WTC11 (cell line): ENCODE results near the gene FREY1. TPM values are rescaled to one million over a fixed set of nuclear protein-coding genes. Genes with fewer than 3 reads are reported as not detected.

Experiments
- ATAC-seq: fragments of 200-7000 bp; cut with Tn5 transposase; 2 replicates; pipeline ENCODE4 v1.10.0; 2021; ENCODE audit warnings: mild to moderate bottlenecking, moderate library complexity
- CTCF ChIA-PET: fragments of 300-600 bp; sonication (Branson Sonifier 250); formaldehyde crosslinking; loops from one replicate; lab custom pipeline; 2021; ENCODE audit warnings: antibody characterized with exemption; lab: Charles Lee
- POLR2A ChIA-PET: fragments of 350-600 bp; sonication (Branson Sonifier 250); formaldehyde crosslinking; loops from one replicate; lab custom pipeline; 2021; ENCODE audit warnings: antibody characterized with exemption; lab: Charles Lee
- DNase-seq: peaks from one replicate; pipeline ENCODE4 v3.0.0; 2021; ENCODE audit warnings: low spot score
- H3K27ac Mint-ChIP-seq: 2 replicates; pipeline ENCODE4 v1.8.0; 2021; ENCODE audit warnings: mixed read lengths
- H3K27me3 Mint-ChIP-seq: 2 replicates; pipeline ENCODE4 v1.8.0; 2021; ENCODE audit warnings: low read depth, mild to moderate bottlenecking, moderate library complexity, mixed read lengths
- H3K36me3 Mint-ChIP-seq: 2 replicates; pipeline ENCODE4 v1.8.0; 2021; ENCODE audit warnings: mixed read lengths
- H3K4me1 Mint-ChIP-seq: 2 replicates; pipeline ENCODE4 v1.8.0; 2022; ENCODE audit warnings: mixed read lengths
- H3K4me3 Mint-ChIP-seq: 2 replicates; pipeline ENCODE4 v1.8.0; 2021; ENCODE audit warnings: mild to moderate bottlenecking, moderate library complexity, mixed read lengths
- H3K9me3 Mint-ChIP-seq: 2 replicates; pipeline ENCODE4 v1.8.0; 2021; ENCODE audit warnings: mixed read lengths
- CBFB ChIP-seq: sonication (generic); formaldehyde crosslinking; IDR thresholded peaks from 2 replicates; pipeline ENCODE4 v1.8.1; 2022; ENCODE audit warnings: mild to moderate bottlenecking, low read depth, missing genetic modification reagents
- E2F1 ChIP-seq: sonication (generic); formaldehyde crosslinking; IDR thresholded peaks from 2 replicates; pipeline ENCODE4 v1.8.0; 2022; ENCODE audit warnings: mild to moderate bottlenecking, missing genetic modification reagents
- ERG ChIP-seq: fragments of 250-450 bp; sonication (Bioruptor Pico); IDR thresholded peaks from 2 replicates; pipeline ENCODE4 v1.8.0; 2021; ENCODE audit warnings: mild to moderate bottlenecking
- ETV6 ChIP-seq: sonication (generic); formaldehyde crosslinking; IDR thresholded peaks from 2 replicates; pipeline ENCODE4 v1.8.1; 2022; ENCODE audit warnings: mild to moderate bottlenecking, missing genetic modification reagents
- FOXJ3 ChIP-seq: sonication (generic); formaldehyde crosslinking; IDR thresholded peaks from 2 replicates; pipeline ENCODE4 v1.9.0; 2021; ENCODE audit warnings: missing genetic modification reagents, mild to moderate bottlenecking, borderline replicate concordance
- JUN ChIP-seq: sonication (generic); formaldehyde crosslinking; IDR thresholded peaks from 2 replicates; pipeline ENCODE4 v1.8.0; 2023; ENCODE audit warnings: mild to moderate bottlenecking, missing genetic modification reagents
- MXD4 ChIP-seq: fragments of 250-450 bp; sonication (Bioruptor Pico); IDR thresholded peaks from 2 replicates; pipeline ENCODE4 v1.8.0; 2021; ENCODE audit warnings: mild to moderate bottlenecking, moderate library complexity, borderline replicate concordance
- NR2C2 ChIP-seq: sonication (generic); formaldehyde crosslinking; IDR thresholded peaks from 2 replicates; pipeline ENCODE4 v1.8.0; 2022; ENCODE audit warnings: mild to moderate bottlenecking, missing genetic modification reagents
- NR3C1 ChIP-seq: sonication (generic); formaldehyde crosslinking; conservative IDR thresholded peaks from 2 replicates; pipeline ENCODE4 v1.8.1; 2023; ENCODE audit warnings: low read depth, mild to moderate bottlenecking, missing genetic modification reagents
- PREB ChIP-seq: sonication (generic); formaldehyde crosslinking; IDR thresholded peaks from 2 replicates; pipeline ENCODE4 v1.8.1; 2022; ENCODE audit warnings: mild to moderate bottlenecking, missing genetic modification reagents, moderate library complexity, borderline replicate concordance
- USF2 ChIP-seq: sonication (generic); formaldehyde crosslinking; IDR thresholded peaks from 2 replicates; pipeline ENCODE4 v1.8.1; 2023; ENCODE audit warnings: mild to moderate bottlenecking, missing genetic modification reagents, moderate library complexity
- ZNF232 ChIP-seq: sonication (generic); formaldehyde crosslinking; IDR thresholded peaks from 2 replicates; pipeline ENCODE4 v1.8.0; 2022; ENCODE audit warnings: mild to moderate bottlenecking, missing genetic modification reagents
- ZNF396 ChIP-seq: fragments of 250-450 bp; sonication (Bioruptor Pico); IDR thresholded peaks from 2 replicates; pipeline ENCODE4 v1.8.0; 2021; ENCODE audit warnings: mild to moderate bottlenecking, moderate library complexity, borderline replicate concordance
- ZNF416 ChIP-seq: fragments of 250-450 bp; sonication (Bioruptor Pico); IDR thresholded peaks from 2 replicates; pipeline ENCODE4 v1.9.0; 2021; ENCODE audit warnings: mild to moderate bottlenecking, inconsistent platforms
- ZNF423 ChIP-seq: fragments of 250-450 bp; sonication (Bioruptor Pico); IDR thresholded peaks from 2 replicates; pipeline ENCODE4 v2.1.2; 2022; ENCODE audit warnings: mild to moderate bottlenecking, moderate library complexity
- total RNA-seq: library from RNA; stranded (reverse); gene quantifications from 3 replicates; pipeline ENCODE4 v1.2.3, GENCODE V29; 2021
- TF ChIP-seq, protein P1 (sequence below): sonication (generic); formaldehyde crosslinking; IDR thresholded peaks from 2 replicates; pipeline ENCODE4 v1.8.1; 2023; ENCODE audit warnings: mild to moderate bottlenecking, moderate library complexity, missing genetic modification reagents
- TF ChIP-seq, protein P2 (sequence below): fragments of 250-450 bp; sonication (Bioruptor Pico); IDR thresholded peaks from 2 replicates; pipeline ENCODE4 v2.1.2; 2022; ENCODE audit warnings: mild to moderate bottlenecking, moderate library complexity
- TF ChIP-seq, protein P3 (sequence below): sonication (generic); formaldehyde crosslinking; IDR thresholded peaks from 2 replicates; pipeline ENCODE4 v1.8.1; 2022; ENCODE audit warnings: mild to moderate bottlenecking, moderate library complexity, missing genetic modification reagents

Gene FREY1
- total RNA-seq, 1 experiment from 2014 or later, result 2.1 TPM

- TF ChIP-seq NR2C2, result 0 out of 2 replicates have a peak, but pooled peaks have one; percentile 44
These were observed 10.7 kb upstream of the FREY1 start, which contains the start of gene PEX16 (continued) for GRCh38 chr11:45917623-45918330.

DNA sequence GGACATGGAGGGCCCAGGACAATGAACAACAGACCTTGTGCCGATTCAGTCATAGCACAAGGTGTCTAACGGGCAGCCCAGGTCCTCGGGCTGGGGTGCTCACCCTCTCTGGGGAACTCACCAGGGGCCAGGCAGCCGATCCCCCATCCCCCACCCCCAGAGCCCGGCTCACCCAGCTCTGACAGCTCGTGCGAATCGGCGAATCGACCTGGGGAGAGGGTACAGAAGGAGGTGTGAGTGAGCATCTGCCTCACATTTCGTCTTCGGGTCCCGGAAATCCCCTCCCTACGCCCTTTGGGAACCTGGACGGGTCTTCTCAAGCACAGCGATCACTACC lies 10.2 kb upstream of the FREY1 start:
- POLR2A ChIA-PET, result interaction anchor here (0.6 to 1.7 kb wide), 8 partner anchors 12 to 90 kb away, joined by 3 to 8 read pairs (median 4); no protein-coding TSS in a partner anchor
- peaks cover 3% of the 10 kb centered on the region; the same call in 1 of the 2 replicates for H3K36me3 Mint-ChIP-seq
- H3K27me3 Mint-ChIP-seq, result peaks cover 2% of the 10 kb centered on the region; the same call in 1 of the 2 replicates
- no peak for DNase-seq
- no peak overlapping the region for H3K27ac Mint-ChIP-seq
- TF ChIP-seq CBFB (CRISPR knock-in tag) (no peak), ZNF232 (CRISPR knock-in tag) (no peak), MXD4 (CRISPR knock-in tag) (no peak), USF2 (CRISPR knock-in tag) (no peak), ZNF423 (CRISPR knock-in tag) (no peak)
- TF ChIP-seq, all 79 proteins: peak for 0
- H3K4me1 Mint-ChIP-seq, result peaks cover 32% of the 10 kb centered on the region
- H3K4me3 Mint-ChIP-seq, result peak overlapping the region; percentile 93
- CTCF ChIA-PET, result interaction anchor here (1.0 to 1.7 kb wide), 8 partner anchors 17 to 146 kb away, joined by 3 to 17 read pairs (median 4); no protein-coding TSS in a partner anchor
- no peaks in the 10 kb centered on the region for H3K9me3 Mint-ChIP-seq
- ATAC-seq, result no peak

DNA sequence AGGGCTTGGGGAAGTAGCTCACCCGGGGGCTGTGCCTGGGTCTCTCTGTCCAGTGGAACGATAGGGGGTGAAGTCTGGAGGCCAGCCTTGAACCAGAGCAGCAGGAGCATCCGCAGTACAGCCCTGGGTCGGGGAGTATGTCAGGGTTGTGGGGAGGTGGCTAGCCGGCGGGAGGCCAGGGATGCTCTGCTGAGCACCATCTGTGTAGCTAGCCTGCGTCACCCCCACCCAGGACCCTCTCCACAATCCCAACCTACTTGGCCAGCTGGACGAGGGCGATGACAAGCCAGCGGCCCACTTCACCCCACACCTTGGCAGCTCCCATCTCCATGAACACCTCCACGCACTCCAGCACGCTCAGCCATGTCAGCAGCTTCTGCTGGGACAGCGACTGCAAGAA lies 8.4 kb upstream of the FREY1 start:
- Mint-ChIP-seq H3K9me3 (no peaks in the 10 kb centered on the region), H3K36me3 (peaks cover 3% of the 10 kb centered on the region; the same call in 1 of the 2 replicates), H3K4me3 (peak overlapping the region; percentile 27; the same call in 1 of the 2 replicates), H3K27me3 (no peaks in the 10 kb centered on the region), H3K27ac (no peak overlapping the region), H3K4me1 (peaks cover 20% of the 10 kb centered on the region)
- ChIA-PET POLR2A (no interaction called here), CTCF (interaction anchor here (1.6 kb wide), 1 partner anchor 15 kb away, joined by 4 read pairs; no protein-coding TSS in a partner anchor)
- DNase-seq (no peak), ATAC-seq (no peak)
- no peak for TF ChIP-seq ZNF423 (CRISPR knock-in tag)
- no peak for TF ChIP-seq PREB (CRISPR knock-in tag)
- TF ChIP-seq ZNF396, result no peak
- no peak for TF ChIP-seq ETV6 (CRISPR knock-in tag)
- no peak for TF ChIP-seq NR2C2
- TF ChIP-seq FOXJ3 (CRISPR knock-in tag), result no peak
- no peak for TF ChIP-seq NR3C1 (CRISPR knock-in tag)
- TF ChIP-seq, protein P1, sequence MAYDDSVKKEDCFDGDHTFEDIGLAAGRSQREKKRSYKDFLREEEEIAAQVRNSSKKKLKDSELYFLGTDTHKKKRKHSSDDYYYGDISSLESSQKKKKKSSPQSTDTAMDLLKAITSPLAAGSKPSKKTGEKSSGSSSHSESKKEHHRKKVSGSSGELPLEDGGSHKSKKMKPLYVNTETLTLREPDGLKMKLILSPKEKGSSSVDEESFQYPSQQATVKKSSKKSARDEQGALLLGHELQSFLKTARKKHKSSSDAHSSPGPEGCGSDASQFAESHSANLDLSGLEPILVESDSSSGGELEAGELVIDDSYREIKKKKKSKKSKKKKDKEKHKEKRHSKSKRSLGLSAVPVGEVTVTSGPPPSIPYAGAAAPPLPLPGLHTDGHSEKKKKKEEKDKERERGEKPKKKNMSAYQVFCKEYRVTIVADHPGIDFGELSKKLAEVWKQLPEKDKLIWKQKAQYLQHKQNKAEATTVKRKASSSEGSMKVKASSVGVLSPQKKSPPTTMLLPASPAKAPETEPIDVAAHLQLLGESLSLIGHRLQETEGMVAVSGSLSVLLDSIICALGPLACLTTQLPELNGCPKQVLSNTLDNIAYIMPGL, result no peak
- TF ChIP-seq CBFB (CRISPR knock-in tag), result no peak
- TF ChIP-seq, protein P2, sequence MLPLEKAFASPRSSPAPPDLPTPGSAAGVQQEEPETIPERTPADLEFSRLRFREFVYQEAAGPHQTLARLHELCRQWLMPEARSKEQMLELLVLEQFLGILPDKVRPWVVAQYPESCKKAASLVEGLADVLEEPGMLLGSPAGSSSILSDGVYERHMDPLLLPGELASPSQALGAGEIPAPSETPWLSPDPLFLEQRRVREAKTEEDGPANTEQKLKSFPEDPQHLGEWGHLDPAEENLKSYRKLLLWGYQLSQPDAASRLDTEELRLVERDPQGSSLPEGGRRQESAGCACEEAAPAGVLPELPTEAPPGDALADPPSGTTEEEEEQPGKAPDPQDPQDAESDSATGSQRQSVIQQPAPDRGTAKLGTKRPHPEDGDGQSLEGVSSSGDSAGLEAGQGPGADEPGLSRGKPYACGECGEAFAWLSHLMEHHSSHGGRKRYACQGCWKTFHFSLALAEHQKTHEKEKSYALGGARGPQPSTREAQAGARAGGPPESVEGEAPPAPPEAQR, result no peak
- TF ChIP-seq, protein P3, sequence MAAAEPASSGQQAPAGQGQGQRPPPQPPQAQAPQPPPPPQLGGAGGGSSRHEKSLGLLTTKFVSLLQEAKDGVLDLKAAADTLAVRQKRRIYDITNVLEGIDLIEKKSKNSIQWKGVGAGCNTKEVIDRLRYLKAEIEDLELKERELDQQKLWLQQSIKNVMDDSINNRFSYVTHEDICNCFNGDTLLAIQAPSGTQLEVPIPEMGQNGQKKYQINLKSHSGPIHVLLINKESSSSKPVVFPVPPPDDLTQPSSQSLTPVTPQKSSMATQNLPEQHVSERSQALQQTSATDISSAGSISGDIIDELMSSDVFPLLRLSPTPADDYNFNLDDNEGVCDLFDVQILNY (CRISPR knock-in tag), result no peak
- no peak for TF ChIP-seq ERG (CRISPR knock-in tag)
- TF ChIP-seq ZNF416 (CRISPR knock-in tag), result no peak
- no peak for TF ChIP-seq E2F1
- no peak for TF ChIP-seq JUN
- TF ChIP-seq, all 79 proteins: peak for 0
